WI38 (cell line): ENCODE data around the gene SPAG4.

Experiments used
- H3K4me3 ChIP-seq: 2 replicates; pipeline ENCODE4 v1.5.1; 2011; ENCODE audit warnings: low read depth, mild to moderate bottlenecking, control low read depth, low read length
- TF ChIP-seq, protein P1 (sequence below): IDR thresholded peaks from 2 replicates; pipeline ENCODE4 v1.5.1; 2012; ENCODE audit warnings: low read depth, mild to moderate bottlenecking, control low read depth, low read length

Gene SPAG4

DNA sequence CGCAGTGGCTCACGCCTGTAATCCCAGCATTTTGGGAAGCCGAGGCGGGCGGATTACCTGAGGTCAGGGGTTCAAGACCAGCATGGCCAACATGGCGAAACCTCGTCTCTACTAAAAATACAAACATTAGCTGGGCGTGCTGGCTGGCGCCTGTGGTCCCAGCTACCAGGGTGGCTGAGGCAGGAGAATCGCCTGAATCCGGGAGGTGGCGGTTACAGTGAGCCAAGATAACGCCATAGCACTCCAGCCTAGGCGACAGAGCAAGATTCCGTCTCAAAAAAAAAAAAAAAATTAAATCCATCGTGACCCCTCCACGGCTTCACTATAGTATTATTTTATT, 50.3 kb downstream of the SPAG4 start:
- TF ChIP-seq, protein P1, sequence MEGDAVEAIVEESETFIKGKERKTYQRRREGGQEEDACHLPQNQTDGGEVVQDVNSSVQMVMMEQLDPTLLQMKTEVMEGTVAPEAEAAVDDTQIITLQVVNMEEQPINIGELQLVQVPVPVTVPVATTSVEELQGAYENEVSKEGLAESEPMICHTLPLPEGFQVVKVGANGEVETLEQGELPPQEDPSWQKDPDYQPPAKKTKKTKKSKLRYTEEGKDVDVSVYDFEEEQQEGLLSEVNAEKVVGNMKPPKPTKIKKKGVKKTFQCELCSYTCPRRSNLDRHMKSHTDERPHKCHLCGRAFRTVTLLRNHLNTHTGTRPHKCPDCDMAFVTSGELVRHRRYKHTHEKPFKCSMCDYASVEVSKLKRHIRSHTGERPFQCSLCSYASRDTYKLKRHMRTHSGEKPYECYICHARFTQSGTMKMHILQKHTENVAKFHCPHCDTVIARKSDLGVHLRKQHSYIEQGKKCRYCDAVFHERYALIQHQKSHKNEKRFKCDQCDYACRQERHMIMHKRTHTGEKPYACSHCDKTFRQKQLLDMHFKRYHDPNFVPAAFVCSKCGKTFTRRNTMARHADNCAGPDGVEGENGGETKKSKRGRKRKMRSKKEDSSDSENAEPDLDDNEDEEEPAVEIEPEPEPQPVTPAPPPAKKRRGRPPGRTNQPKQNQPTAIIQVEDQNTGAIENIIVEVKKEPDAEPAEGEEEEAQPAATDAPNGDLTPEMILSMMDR: no peak
- H3K4me3 ChIP-seq: no peak overlapping the region

DNA sequence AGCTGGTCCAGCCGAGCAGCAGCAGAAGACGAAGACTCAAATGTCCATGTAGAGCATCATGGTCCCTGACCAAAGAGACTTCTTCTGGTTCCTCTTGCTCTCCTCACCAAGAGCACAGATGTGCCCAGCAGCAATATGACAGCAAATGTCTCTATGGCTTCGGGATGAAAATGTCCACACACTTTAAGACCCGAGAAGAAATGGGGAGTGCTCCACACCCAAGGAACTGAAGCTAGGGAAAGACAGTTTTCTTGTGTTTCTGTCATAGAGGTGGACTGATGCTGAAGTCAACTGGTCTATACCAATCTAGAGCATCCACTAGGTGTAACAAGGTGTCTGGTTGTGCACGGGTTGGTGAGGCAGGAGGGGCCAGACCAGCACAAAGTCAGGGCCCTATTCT, 53.6 kb downstream of the SPAG4 start:
- TF ChIP-seq, protein P1: no peak

GRCh38 chr20:35669681-35670080, 54.1 kb downstream of the SPAG4 start:
- H3K4me3 ChIP-seq: no peak overlapping the region
- TF ChIP-seq, protein P1: no peak

More for the DNA sequence above, 53.6 kb downstream of the SPAG4 start:
- H3K4me3 ChIP-seq: no peak overlapping the region
